Endodermal cell (in vitro differentiated cells): ENCODE measurements around the gene ZNF599. TPM values are rescaled to one million over a fixed set of nuclear protein-coding genes. Genes with fewer than 3 reads are reported as not detected.

Experiments
- DNase-seq: peaks from one replicate; pipeline ENCODE4 v3.0.0-alpha.2; 2017
- H3K27ac ChIP-seq: 2 replicates; pipeline ENCODE4 v1.5.1; 2013; ENCODE audit warnings: mild to moderate bottlenecking, low read depth, low read length, moderate library complexity
- H3K27me3 ChIP-seq: 2 replicates; pipeline ENCODE4 v1.6.1; 2013; ENCODE audit warnings: mild to moderate bottlenecking, low read length, moderate library complexity; ENCODE audit not compliant: insufficient read depth, control insufficient read depth, poor library complexity, severe bottlenecking
- H3K36me3 ChIP-seq: 2 replicates; pipeline ENCODE4 v1.7.0; 2013; ENCODE audit warnings: mild to moderate bottlenecking, low read length, moderate library complexity; ENCODE audit not compliant: control insufficient read depth, insufficient read depth
- H3K4me1 ChIP-seq: one replicate; pipeline ENCODE4 v1.7.0; 2013; ENCODE audit warnings: low read length; ENCODE audit not compliant: control insufficient read depth, insufficient read depth
- H3K4me3 ChIP-seq: 2 replicates; pipeline ENCODE4 v1.5.1; 2013; ENCODE audit warnings: mild to moderate bottlenecking, low read length, moderate library complexity
- H3K9ac ChIP-seq: 2 replicates; pipeline ENCODE4 v1.6.1; 2013; ENCODE audit warnings: mild to moderate bottlenecking, low read length, moderate library complexity; ENCODE audit not compliant: poor library complexity, severe bottlenecking; ENCODE audit errors: extremely low read depth
- H3K9me3 ChIP-seq: 2 replicates; pipeline ENCODE4 v1.6.1; 2013; ENCODE audit warnings: mild to moderate bottlenecking, low read length, moderate library complexity; ENCODE audit not compliant: control insufficient read depth
- H3K27ac Mint-ChIP-seq: 2 replicates; pipeline ENCODE4 v1.8.0; 2020; ENCODE audit warnings: mixed read lengths
- H3K27me3 Mint-ChIP-seq: 2 replicates; pipeline ENCODE4 v1.8.0; 2021; ENCODE audit warnings: mild to moderate bottlenecking, mixed read lengths; ENCODE audit not compliant: insufficient read depth
- H3K36me3 Mint-ChIP-seq: 2 replicates; pipeline ENCODE4 v1.8.0; 2020; ENCODE audit warnings: low read depth, mixed read lengths
- H3K4me1 Mint-ChIP-seq: 2 replicates; pipeline ENCODE4 v1.8.0; 2020; ENCODE audit warnings: mixed read lengths
- H3K4me3 Mint-ChIP-seq: 2 replicates; pipeline ENCODE4 v1.8.0; 2020; ENCODE audit warnings: mild to moderate bottlenecking, moderate library complexity, mixed read lengths
- H3K9me3 Mint-ChIP-seq: 2 replicates; pipeline ENCODE4 v1.8.0; 2020; ENCODE audit warnings: mild to moderate bottlenecking, mixed read lengths
- CTCF ChIP-seq: fragments of 200-600 bp; sonication (generic); conservative IDR thresholded peaks from 2 replicates; pipeline ENCODE4 v1.5.0; 2021; ENCODE audit warnings: antibody characterized with exemption, mild to moderate bottlenecking
- WGBS, 2 experiments: methylation state at CpG; one replicate each; pipeline versions ENCODE4 v1.1.5 to v1.1.7; 2013; ENCODE audit warnings: missing lambda C conversion rate in 2 of 2, mixed read lengths in 1 of 2; ENCODE audit not compliant: insufficient coverage in 1 of 2, insufficient read length in 1 of 2; 5-methylcytosine and 5-hydroxymethylcytosine counted together
- total RNA-seq, 2 donors: library from RNA; stranded (reverse); fragmentation: NEBNext Ultra II Directional in 1 of 2; extraction: Animal tissue kit (Norgen Biotek cat#: 25700) in 1 of 2; gene quantifications; 2 replicates in 1 of 2; 3 replicates in 1 of 2; pipeline ENCODE4 v1.2.1, GENCODE V29; 2021

The ZNF599 gene
- total RNA-seq, 2 donors from 2014 or later, result 5.7 to 5.8 TPM

GRCh38 chr19:34787059-34787824, 14.2 kb upstream of the ZNF599 start:
- no peaks in the 10 kb centered on the region for H3K4me1 Mint-ChIP-seq
- no peaks in the 10 kb centered on the region for H3K9me3 ChIP-seq
- peaks cover 41% of the 10 kb centered on the region for H3K27me3 Mint-ChIP-seq

GRCh38 chr19:34786236-34786635, 13.2 kb upstream of the ZNF599 start:
- Histone ChIP-seq H3K9ac (no peak overlapping the region), H3K9me3 (no peaks in the 10 kb centered on the region), H3K4me3 (no peak overlapping the region), H3K4me1 (no peaks in the 10 kb centered on the region), H3K27ac (no peak overlapping the region), H3K27me3 (peaks cover 5% of the 10 kb centered on the region), H3K36me3 (no peaks in the 10 kb centered on the region)
- peaks cover 37% of the 10 kb centered on the region for H3K27me3 Mint-ChIP-seq
- no peak overlapping the region for H3K4me3 Mint-ChIP-seq
- no peak overlapping the region for H3K27ac Mint-ChIP-seq
- H3K4me1 Mint-ChIP-seq, result no peaks in the 10 kb centered on the region
- DNase-seq, result no peak
- H3K36me3 Mint-ChIP-seq, result no peaks in the 10 kb centered on the region
- TF ChIP-seq CTCF, result no peak
- WGBS, 2 experiments, result 67 to 68% methylated on average over 1 to 5 of the region's 5 CpGs
- H3K9me3 Mint-ChIP-seq, result peaks cover 2% of the 10 kb centered on the region

More at GRCh38 chr19:34787059-34787824, 14.2 kb upstream of the ZNF599 start:
- Histone ChIP-seq H3K9ac (no peak overlapping the region), H3K27me3 (peaks cover 5% of the 10 kb centered on the region), H3K27ac (no peak overlapping the region), H3K4me1 (no peaks in the 10 kb centered on the region), H3K4me3 (no peak overlapping the region), H3K36me3 (no peaks in the 10 kb centered on the region)
- TF ChIP-seq CTCF, result no peak
- DNase-seq, result no peak
- Mint-ChIP-seq H3K27ac (no peak overlapping the region), H3K9me3 (peaks cover 2% of the 10 kb centered on the region), H3K4me3 (no peak overlapping the region), H3K36me3 (no peaks in the 10 kb centered on the region)
- 64 to 78% methylated on average over 3 of the region's 3 CpGs for WGBS, 2 experiments

- Mint-ChIP-seq H3K27ac (no peak overlapping the region), H3K36me3 (no peaks in the 10 kb centered on the region), H3K9me3 (peaks cover 25% of the 10 kb centered on the region), H3K4me3 (no peak overlapping the region), H3K27me3 (peaks cover 41% of the 10 kb centered on the region), H3K4me1 (no peaks in the 10 kb centered on the region)
- Histone ChIP-seq H3K27me3 (no peaks in the 10 kb centered on the region), H3K4me3 (no peak overlapping the region), H3K4me1 (no peaks in the 10 kb centered on the region), H3K9me3 (no peaks in the 10 kb centered on the region), H3K9ac (no peak overlapping the region), H3K36me3 (no peaks in the 10 kb centered on the region), H3K27ac (no peak overlapping the region)
- 68 to 100% methylated on average over 1 to 2 of the region's 3 CpGs for WGBS, 2 experiments
- no peak for DNase-seq
- no peak for TF ChIP-seq CTCF
Measured at GRCh38 chr19:34779652-34780051, 6.6 kb upstream of the ZNF599 start.
